Erythroblast (primary cell): Measurements from ENCODE around the gene RPL27A.

Source experiments
- DNase-seq, 2 experiments: peaks; one replicate each; lab custom pipeline; 2025; lab: John Stamatoyannopoulos, UW
- GATA1 ChIP-seq: IDR thresholded peaks from 2 replicates; pipeline ENCODE4 v1.6.1; 2011; ENCODE audit warnings: low read depth, mild to moderate bottlenecking, control low read depth, low read length, moderate library complexity
- POLR2A ChIP-seq: IDR thresholded peaks from 2 replicates; pipeline ENCODE4 v1.6.1; 2011; ENCODE audit warnings: mild to moderate bottlenecking, low read length

Gene RPL27A

DNA sequence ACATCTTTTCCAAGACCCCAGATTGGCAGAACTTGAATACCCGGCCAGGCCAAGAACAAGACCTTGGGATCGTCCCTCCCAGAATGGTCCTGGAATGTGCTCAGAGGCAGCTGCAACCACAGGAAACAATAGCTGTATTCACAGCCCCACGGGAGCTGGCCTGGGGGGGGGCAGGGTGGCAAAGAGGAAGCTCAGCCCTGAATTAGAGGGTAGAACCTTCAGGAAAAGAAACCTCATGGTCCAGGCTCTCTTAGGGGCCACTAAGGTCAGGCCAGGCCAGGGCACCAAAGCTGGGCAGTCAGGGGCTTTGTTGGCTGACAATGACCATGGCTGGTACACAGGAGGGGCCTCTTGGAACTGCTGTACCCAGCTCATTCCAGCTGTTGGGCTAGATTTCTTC, 17.3 kb downstream of the RPL27A start:
- DNase-seq = no peak
- no peak for TF ChIP-seq POLR2A
- TF ChIP-seq GATA1 = no peak

DNA sequence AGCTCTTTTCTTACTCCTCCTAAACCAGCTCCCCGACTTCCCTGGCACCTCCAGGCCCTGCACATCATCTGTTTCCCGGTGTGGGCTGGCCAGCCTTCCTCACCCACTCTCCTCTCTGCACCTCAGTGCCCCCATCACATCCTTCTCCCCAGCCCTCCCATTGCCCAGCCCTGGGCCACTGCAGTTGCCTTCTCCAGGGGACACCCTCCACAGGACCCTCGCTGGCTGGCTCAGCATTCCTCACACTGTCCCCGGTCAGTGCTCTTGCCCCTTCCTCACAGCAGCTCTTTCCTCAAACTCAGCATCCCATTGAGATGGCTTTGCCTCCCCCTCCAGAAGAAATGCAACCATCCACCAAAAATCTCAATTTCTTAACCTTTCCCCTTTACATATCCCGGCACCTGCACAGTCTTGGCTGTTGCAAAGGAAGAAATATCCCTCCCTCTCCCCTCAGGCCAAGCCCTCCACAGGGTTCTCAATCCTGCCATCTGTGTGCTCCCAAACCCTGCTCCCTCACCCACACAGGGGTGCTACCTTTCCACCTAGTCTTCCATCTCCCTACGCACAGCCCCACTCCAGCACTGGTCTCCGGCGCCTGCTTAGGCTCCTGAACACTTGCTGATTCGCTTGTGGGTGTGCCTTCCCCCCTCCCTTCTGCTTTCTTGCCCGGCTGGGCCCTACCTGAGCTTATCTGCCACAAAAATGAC, 19.5 kb downstream of the RPL27A start:
- DNase-seq = no peak
- TF ChIP-seq POLR2A = no peak
- TF ChIP-seq GATA1 = no peak

DNA sequence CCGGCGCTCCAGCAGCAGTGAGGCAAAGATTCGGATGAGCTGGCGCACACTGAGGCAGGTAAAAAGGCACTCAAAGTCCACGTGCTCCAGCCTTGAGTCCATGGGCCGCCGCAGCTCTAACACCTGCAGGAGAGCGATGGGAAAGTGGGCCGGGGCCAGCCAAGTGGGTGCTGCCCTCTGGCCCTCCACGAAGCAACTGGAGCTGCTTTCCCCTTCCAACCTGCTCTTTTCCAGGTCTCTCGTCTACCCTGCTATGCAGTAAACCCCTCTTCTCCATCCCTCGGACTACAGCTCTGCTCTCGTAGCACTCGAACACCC, 20.0 kb downstream of the RPL27A start:
- TF ChIP-seq GATA1 (no peak), POLR2A (no peak)

DNA sequence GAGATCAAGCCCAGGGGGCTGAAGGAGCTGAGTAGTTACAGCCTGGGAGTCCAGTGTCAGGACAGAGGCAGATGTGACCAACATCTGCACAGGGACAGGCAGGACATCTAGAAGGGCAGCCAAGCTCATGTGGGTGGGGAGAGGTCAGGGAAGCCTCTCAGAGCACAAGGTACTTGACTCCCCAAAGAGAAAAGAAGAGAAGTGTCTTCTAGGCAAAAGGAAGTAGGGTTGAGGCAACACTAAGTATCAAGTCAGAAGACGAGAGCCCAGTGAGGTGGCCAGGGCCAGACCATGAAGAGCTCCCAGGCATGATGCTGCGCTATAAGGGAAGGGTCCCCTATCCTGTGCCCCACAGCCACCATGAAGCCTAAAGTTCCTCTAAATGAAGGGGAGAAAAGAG, 21.5 kb downstream of the RPL27A start:
- TF ChIP-seq POLR2A = no peak
- TF ChIP-seq GATA1 = no peak
- no peak for DNase-seq

More for the DNA sequence above, 20.0 kb downstream of the RPL27A start:
- no peak for DNase-seq

DNA sequence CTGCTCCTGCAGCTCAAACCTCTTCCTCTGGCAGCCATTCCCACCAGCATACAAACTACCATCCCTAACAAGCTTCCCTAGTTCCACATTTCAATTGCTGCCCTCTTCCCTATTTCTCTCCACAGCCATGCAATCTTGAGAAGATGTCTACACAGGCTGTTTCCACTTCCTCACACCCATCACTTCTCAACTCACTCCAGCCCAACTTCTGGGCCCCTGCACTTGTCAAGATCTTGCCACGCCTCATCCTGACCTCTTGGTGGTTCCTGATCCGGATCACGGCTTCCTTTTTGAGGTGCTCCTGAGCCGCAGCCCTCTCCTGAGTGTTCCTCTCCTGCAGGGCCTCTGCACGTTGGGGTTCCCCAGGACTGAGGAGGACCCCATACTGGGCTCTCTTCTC, 22.6 kb downstream of the RPL27A start:
- TF ChIP-seq POLR2A = no peak
- no peak for TF ChIP-seq GATA1
- no peak for DNase-seq

DNA sequence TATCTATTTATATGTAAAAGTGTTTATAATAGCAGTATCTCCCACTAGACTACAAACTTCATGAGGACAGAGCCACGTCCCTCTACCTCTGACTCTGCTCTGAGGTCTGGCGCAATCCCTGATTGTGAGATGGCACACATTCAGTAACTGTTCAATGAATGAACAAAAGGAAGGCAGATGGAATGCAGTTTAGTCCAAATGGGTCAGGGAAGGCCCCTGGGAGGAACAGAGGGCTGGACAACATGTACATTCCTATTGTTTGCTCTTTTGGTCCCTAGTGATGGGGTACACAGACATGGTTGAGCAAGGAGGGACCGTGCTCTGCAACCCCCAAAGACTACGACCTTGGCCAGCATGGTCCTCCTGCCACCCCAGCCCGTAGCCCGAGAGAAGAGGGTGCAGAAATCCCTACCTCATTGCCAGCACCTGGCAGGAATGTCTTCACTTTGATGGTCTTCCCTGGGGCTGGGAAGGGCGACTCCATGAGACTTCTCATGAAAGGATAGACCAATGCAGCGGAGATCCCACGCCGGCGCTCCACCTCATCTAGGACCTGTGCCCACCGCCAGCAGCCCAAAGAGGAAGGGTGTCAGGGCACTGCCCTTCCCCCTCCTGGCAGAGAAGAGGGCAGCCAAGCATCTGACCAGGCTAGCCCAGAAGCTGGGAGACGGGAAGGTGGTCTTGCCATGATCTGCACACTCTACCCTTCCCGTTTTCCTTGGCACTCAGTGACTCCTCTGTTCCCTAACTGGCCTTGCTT, 24.3 kb downstream of the RPL27A start:
- TF ChIP-seq POLR2A (no peak), GATA1 (no peak)
- DNase-seq = no peak

DNA sequence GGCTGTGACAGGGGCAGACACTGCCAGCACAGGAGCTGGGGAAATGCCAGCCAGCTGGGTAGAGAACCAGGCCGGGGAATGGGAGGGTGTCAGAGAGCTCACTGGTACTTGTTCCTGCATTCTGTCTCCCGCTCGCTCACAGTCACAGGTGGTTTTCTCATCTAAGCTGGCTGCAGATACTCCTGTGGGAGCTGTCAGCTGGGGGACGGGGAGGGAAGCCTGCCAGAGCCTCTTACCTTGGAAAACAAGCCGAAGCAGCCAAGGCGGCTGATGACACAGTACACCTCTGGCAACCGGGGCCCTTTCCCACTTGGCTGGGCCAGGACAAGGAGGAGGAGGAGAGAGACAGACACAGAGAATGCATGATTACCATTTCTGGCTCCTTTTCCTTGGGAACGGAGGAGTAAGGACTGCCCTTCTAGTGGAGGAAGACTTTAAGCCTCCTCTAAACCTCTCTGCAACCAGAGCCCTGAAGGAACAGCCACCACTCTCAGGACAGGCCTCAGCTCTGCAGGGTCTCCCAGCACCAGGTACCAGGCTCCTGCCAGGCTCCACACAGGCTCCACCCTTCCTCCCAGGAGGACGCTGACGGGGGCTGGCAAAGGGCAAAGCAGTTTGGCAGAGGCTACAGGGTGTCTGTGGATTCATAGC, 25.1 kb downstream of the RPL27A start:
- TF ChIP-seq GATA1 = no peak
- DNase-seq = no peak

DNA sequence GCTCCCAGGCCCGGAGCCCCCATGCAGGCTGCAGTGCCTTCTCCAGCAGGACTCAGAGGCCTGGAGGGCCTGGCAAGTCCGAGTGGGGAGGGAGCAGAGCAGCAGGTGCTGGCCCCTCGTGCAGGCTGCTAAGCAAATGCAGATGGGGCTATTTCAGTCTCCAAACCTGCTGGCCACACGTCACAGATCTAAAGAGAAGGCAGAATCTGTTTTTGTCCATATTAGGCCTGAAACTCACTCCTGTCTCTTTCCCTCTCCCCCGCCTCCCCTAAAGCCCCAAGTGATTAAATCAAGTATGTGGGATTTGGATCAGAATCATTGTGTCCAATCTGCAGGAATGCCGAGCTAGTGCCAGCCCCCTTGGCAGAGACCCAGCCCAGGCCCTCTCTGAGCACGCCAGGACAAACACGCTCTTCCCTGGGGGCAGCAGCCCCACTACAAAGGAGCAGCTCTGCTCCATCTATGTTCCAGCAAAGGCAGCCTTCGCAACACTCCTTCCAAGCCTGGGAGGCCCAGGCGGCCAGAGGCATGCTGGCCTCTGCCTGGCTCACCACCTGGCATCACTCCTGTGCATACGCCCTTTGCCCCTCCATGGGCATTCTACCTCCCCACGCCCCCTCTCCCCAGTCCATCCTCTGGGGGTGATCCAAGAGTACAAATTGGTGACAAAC, 26.5 kb downstream of the RPL27A start:
- no peak for DNase-seq
- TF ChIP-seq POLR2A = no peak

DNA sequence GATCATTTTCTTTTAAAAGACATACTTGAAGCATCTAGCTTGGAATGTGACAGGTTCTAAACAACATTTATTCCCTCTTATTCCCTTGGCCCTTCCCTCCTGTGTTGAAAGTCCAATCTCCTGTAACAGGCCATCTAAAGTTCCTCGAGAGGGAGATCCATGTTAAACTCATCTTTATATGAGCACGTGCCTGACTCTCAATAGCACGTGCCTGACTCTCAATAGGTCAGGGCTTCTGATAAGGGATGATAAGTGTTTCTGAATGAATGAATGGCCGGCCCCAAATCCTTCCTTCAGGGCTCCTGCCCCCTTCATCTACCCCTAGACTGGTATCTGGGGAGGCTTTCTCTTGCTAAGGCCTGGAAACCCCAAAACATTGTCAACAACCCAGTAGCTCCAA, 27.2 kb downstream of the RPL27A start:
- DNase-seq = no peak
- TF ChIP-seq POLR2A (no peak), GATA1 (no peak)

DNA sequence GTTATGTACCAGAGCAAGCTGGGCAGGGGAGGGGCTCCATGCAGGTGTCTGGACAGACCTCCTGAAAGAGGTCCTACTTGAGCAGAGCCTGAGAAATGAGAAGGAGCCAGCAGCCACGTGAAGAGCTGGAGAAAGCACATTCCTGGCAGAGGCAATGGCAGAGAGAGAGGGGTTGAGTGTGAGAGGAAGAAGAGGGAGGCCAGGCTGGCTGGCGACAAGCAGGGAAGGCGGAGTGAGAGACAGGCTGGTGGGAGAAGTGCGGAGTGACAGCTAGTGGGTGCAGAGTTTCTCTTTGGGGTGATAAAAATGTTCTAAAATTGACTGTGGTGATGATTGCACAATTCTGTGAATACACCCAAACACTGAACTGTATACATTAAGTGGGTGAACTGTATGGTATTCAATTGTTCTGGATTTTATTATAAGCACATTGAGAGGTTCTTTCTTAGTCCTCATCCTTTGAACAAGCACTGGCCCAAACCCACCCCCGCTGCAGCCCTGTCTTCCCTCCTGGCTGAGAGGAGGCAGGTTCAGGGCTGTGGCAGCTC, 29.4 kb downstream of the RPL27A start:
- TF ChIP-seq POLR2A (no peak), GATA1 (no peak)
- DNase-seq = no peak

DNA sequence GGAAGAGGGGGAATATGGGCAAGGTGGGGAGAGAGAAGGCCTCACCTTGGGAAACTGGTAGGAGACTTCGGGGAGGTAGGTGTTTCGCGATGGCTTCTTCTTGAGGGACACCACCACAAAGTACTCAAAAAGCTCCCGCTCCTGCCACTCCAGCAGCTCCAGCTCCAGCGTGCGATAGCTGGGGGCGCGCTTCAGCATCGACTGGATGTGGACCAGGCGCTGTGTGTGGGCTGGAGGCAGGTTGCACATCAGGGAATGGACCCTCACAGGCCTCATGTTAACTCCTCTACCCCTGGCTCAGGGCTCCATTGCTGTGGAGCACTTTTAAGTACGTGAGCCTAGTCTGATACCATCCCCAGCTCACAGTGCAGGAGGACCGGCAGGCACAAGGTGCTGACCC, 29.9 kb downstream of the RPL27A start:
- TF ChIP-seq GATA1 (no peak), POLR2A (no peak)
- DNase-seq = no peak

DNA sequence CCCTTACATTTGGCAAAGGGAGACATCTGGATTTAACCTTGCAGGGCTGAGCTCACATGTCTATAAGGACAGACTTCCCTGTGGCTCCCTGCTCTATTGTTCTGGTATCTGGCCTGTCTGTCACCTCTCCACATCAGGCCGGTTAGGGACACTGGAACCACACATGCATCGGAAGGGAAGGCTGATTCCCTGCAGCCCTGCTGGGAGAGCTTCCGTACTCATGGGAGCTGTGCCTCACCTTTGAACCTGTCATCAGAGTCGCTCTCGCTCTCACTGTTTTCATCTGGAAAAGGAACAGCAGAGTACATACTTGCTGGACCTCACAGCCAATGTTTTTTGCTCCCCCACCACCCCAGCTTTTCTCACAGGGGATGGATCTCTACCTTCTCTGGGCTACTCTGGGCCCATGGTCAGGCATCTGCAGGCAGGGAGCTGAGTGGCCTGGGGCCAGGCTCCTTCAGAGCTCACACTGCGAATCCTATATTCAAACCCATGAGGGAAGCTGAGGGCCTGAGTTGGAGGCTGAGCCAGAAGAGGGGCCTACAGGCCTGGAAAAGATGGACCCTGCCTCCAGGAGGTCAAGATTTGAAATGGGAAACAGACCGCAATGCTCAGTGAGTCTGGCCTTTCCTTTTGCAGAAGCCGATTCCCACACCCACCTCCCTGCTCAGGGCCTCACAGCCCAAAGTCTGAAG, 31.3 kb downstream of the RPL27A start:
- TF ChIP-seq POLR2A (no peak), GATA1 (no peak)
- DNase-seq = no peak

DNA sequence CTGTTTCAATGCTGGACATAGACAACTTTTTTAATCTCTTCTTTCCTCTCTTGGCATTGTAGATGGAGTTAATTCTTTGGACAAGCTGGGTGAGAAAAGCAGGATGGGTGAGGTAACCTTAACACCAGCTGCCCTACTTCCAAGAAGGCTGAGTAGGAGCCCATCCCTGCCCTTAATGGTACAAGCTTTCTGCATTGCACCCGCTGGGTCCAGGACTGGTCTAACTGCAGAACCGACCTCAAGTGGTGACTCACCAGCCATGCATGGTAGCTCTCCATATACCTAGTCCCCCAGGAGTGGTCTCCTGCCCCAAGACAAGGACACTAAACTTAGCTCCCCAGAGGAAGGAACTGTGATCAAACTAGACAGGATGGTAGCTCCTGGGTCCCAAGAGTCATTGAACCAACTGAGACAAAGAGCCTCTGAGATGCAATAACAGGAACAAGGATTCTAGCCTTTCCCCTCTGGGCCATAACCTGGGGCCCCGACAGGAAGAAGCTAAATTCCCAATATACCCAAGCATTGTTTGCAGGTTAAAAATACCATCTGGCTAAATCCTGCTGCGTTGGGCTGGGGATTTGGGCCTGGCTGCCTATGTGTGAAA, 32.1 kb downstream of the RPL27A start:
- no peak for TF ChIP-seq POLR2A
- TF ChIP-seq GATA1 = no peak
- DNase-seq = no peak
